Iris pigment epithelial cell (primary cell): ENCODE data around the gene SLC7A10.
A peak's percentile ranks its signal among the peaks of the same experiment; 100 is the strongest.
"Not testable (repeated sequence)": the region's sequence is repeated elsewhere in the genome, so short reads cannot be mapped to it uniquely, and the experiment has no call there.

ENCODE experiments used
- DNase-seq: peaks from one replicate; pipeline ENCODE4 v3.0.0-alpha.2; 2011; ENCODE audit warnings: low read depth

Gene SLC7A10

GRCh38 chr19:33175156-33175782, 50.4 kb downstream of the SLC7A10 start:
- DNase-seq: no peak

GRCh38 chr19:33174186-33174585, 51.5 kb downstream of the SLC7A10 start:
- no peak for DNase-seq

- peak; percentile 47 for DNase-seq
Observed at GRCh38 chr19:33171916-33172359, 53.7 kb downstream of the SLC7A10 start.

- no peak for DNase-seq
Observed at GRCh38 chr19:33171222-33171795, 54.3 kb downstream of the SLC7A10 start.

GRCh38 chr19:33168528-33168927, 57.1 kb downstream of the SLC7A10 start:
- DNase-seq: no peak

- no peak for DNase-seq
Observed at GRCh38 chr19:33167438-33167837, 58.2 kb downstream of the SLC7A10 start.

- DNase-seq: not testable (repeated sequence)
Observed at GRCh38 chr19:33166037-33166436, 59.6 kb downstream of the SLC7A10 start.

- DNase-seq: no peak
Observed at GRCh38 chr19:33163481-33163880, 62.2 kb downstream of the SLC7A10 start.

- DNase-seq: no peak
Observed at GRCh38 chr19:33161201-33161600, 64.4 kb downstream of the SLC7A10 start.

GRCh38 chr19:33159893-33160292, 65.8 kb downstream of the SLC7A10 start:
- no peak for DNase-seq

- no peak for DNase-seq
Observed at GRCh38 chr19:33159149-33159548, 66.5 kb downstream of the SLC7A10 start.
